Fibroblast of lung (primary cell): ENCODE measurements around the gene HACD2. TPM values are rescaled to one million over a fixed set of nuclear protein-coding genes. Genes with fewer than 3 reads are reported as not detected.

Experiments
- DNase-seq, 2 donors: peaks; one replicate each; pipeline versions ENCODE4 v3.0.0 to v3.0.0-alpha.2; 2010; ENCODE audit warnings: low read depth in 2 of 2
- H2AFZ ChIP-seq: 2 replicates; pipeline ENCODE4 v1.5.1; 2012; ENCODE audit warnings: low read length, control low read depth, inconsistent platforms
- H3K27ac ChIP-seq: 2 replicates; pipeline ENCODE4 v1.5.1; 2011; ENCODE audit warnings: low read length, control low read depth; ENCODE audit not compliant: insufficient read depth
- H3K27me3 ChIP-seq: 2 replicates; pipeline ENCODE4 v1.5.1; 2011; ENCODE audit warnings: mild to moderate bottlenecking, low read length; ENCODE audit not compliant: control insufficient read depth, insufficient read depth
- H3K36me3 ChIP-seq: 2 replicates; pipeline ENCODE4 v1.5.1; 2011; ENCODE audit warnings: low read length; ENCODE audit not compliant: control insufficient read depth, insufficient read depth
- H3K4me1 ChIP-seq: 2 replicates; pipeline ENCODE4 v1.5.1; 2011; ENCODE audit warnings: low read length; ENCODE audit not compliant: control insufficient read depth, insufficient read depth; ENCODE audit errors: extremely low read depth
- H3K4me2 ChIP-seq: 2 replicates; pipeline ENCODE4 v1.5.1; 2011; ENCODE audit warnings: low read length, control low read depth; ENCODE audit not compliant: insufficient read depth; ENCODE audit errors: extremely low read depth
- H3K4me3 ChIP-seq, 4 experiments: fragments of 200-600 bp in 1 of 4; sonication (generic) in 1 of 4; replicated peaks in 1 of 4; 2 replicates each; pipeline ENCODE4 v1.5.1; 2011 to 2016; ENCODE audit warnings: low read length in 4 of 4, low read depth in 3 of 4, mild to moderate bottlenecking in 3 of 4, control low read depth in 2 of 4, inconsistent platforms in 1 of 4, mixed read lengths in 1 of 4; ENCODE audit not compliant: insufficient read depth in 1 of 4; ENCODE audit errors: control extremely low read depth in 1 of 4
- H3K79me2 ChIP-seq: 2 replicates; pipeline ENCODE4 v1.5.1; 2012; ENCODE audit warnings: mild to moderate bottlenecking, low read length, inconsistent platforms; ENCODE audit not compliant: control insufficient read depth, insufficient read depth
- H3K9ac ChIP-seq: 2 replicates; pipeline ENCODE4 v1.5.1; 2011; ENCODE audit warnings: mild to moderate bottlenecking, low read length, control low read depth; ENCODE audit not compliant: insufficient read depth
- H3K9me3 ChIP-seq: 2 replicates; pipeline ENCODE4 v1.5.1; 2012; ENCODE audit warnings: low read depth, low read length; ENCODE audit not compliant: control insufficient read depth, insufficient read depth
- H4K20me1 ChIP-seq: 2 replicates; pipeline ENCODE4 v1.5.1; 2011; ENCODE audit warnings: low read length; ENCODE audit not compliant: control insufficient read depth, insufficient read depth; ENCODE audit errors: extremely low read depth
- CTCF ChIP-seq, 2 donors: IDR thresholded peaks in 1 of 2; conservative IDR thresholded peaks in 1 of 2; 1 replicate in 1 of 2; 2 replicates in 1 of 2; pipeline ENCODE4 v1.5.1; 2011 to 2012; ENCODE audit warnings: low read length in 2 of 2, control low read depth in 1 of 2, inconsistent platforms in 1 of 2, low read depth in 1 of 2, mild to moderate bottlenecking in 1 of 2
- EZH2 ChIP-seq: IDR thresholded peaks from 2 replicates; pipeline ENCODE4 v1.5.1; 2012; ENCODE audit warnings: low read length, control low read depth, mild to moderate bottlenecking; ENCODE audit errors: missing control alignments
- polyA plus RNA-seq, 2 donors: library from polyadenylated mRNA; depleted of rRNA in 1 of 2; stranded (reverse) in 1 of 2; unstranded in 1 of 2; fragments of >200 nt; gene quantifications; 2 replicates each; pipeline ENCODE4 v1.2.1, GENCODE V29; 2011 to 2012; ENCODE audit warnings: missing spikeins in 1 of 2
- total RNA-seq: library from RNA; depleted of rRNA; stranded (reverse); fragments of >200 nt; gene quantifications from 2 replicates; pipeline ENCODE4 v1.2.1, GENCODE V29; 2014

The HACD2 gene
- total and polyA plus RNA-seq, 2 donors (not counting 1 experiment from before 2014, with no cell fraction given), result 22.0 to 48.7 TPM

GRCh38 chr3:123527046-123527445, 57.8 kb downstream of the HACD2 start:
- Histone ChIP-seq H3K36me3 (no peaks in the 10 kb centered on the region), H3K9ac (no peak overlapping the region), H3K4me2 (no peak overlapping the region), H3K27ac (no peak overlapping the region), H3K79me2 (no peaks in the 10 kb centered on the region), H2AFZ (no peak overlapping the region), H3K4me3 (no peak overlapping the region), H3K27me3 (no peaks in the 10 kb centered on the region), H4K20me1 (no peaks in the 10 kb centered on the region), H3K9me3 (no peaks in the 10 kb centered on the region), H3K4me1 (no peaks in the 10 kb centered on the region)
- DNase-seq, result no peak
- TF ChIP-seq EZH2, result no peak
- TF ChIP-seq CTCF (conservative IDR thresholded peaks at IDR 0.05 in 1 of 2, IDR thresholded peaks at IDR 0.05 in 1 of 2; ENCODE audit: low read depth in 1 of 2, low read length in 2 of 2), result no peak

DNA sequence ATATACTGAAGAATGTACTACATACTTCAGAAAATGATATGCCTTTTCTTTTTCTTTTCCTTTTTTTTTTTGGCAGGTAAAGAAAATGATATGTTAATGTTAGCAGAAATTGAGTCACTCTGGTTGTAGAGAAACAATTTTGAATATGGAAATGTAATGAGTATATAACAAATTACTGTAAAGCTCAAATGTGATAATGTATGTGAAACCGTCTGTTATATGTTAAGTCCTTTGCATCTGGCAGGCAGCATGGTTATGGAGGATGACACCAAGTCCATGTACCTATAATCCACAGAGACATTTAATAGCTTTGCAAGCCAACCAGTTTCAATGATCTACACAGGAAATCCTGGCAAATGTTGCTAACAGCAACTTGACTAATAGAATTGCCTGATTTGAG, 58.4 kb downstream of the HACD2 start:
- Histone ChIP-seq H4K20me1 (no peaks in the 10 kb centered on the region), H3K4me1 (no peaks in the 10 kb centered on the region), H3K79me2 (no peaks in the 10 kb centered on the region), H3K9ac (no peak overlapping the region), H3K36me3 (no peaks in the 10 kb centered on the region), H3K4me2 (no peak overlapping the region), H3K27ac (no peak overlapping the region), H3K27me3 (no peaks in the 10 kb centered on the region), H3K4me3 (no peak overlapping the region), H2AFZ (no peak overlapping the region), H3K9me3 (no peaks in the 10 kb centered on the region)
- TF ChIP-seq EZH2 (no peak), CTCF (conservative IDR thresholded peaks at IDR 0.05 in 1 of 2, IDR thresholded peaks at IDR 0.05 in 1 of 2; ENCODE audit: low read depth in 1 of 2, low read length in 2 of 2) (no peak)
- no peak for DNase-seq

GRCh38 chr3:123525433-123525832, 59.4 kb downstream of the HACD2 start:
- no peak overlapping the region for H3K27ac ChIP-seq
- H3K4me2 ChIP-seq, result no peak overlapping the region
- no peaks in the 10 kb centered on the region for H3K9me3 ChIP-seq
- H3K36me3 ChIP-seq, result no peaks in the 10 kb centered on the region
- no peak overlapping the region for H3K9ac ChIP-seq
- H3K79me2 ChIP-seq, result no peaks in the 10 kb centered on the region
- no peaks in the 10 kb centered on the region for H4K20me1 ChIP-seq
- H3K4me1 ChIP-seq, result no peaks in the 10 kb centered on the region
- TF ChIP-seq EZH2 (no peak), CTCF (conservative IDR thresholded peaks at IDR 0.05 in 1 of 2, IDR thresholded peaks at IDR 0.05 in 1 of 2; ENCODE audit: low read depth in 1 of 2, low read length in 2 of 2) (no peak)
- no peak overlapping the region for H2AFZ ChIP-seq
- H3K27me3 ChIP-seq, result no peaks in the 10 kb centered on the region
- H3K4me3 ChIP-seq, result no peak overlapping the region
- DNase-seq, result no peak
